Stimulated activated CD4-positive, alpha-beta T cell treated with anti-CD3 and anti-CD28 coated beads, Interleukin-15, amount 100 ng/mL, for 24 hours (primary cell): ENCODE results near the gene ZNF394.

Experiments
- DNase-seq: peaks from one replicate; pipeline ENCODE4 v3.0.0-alpha.2; 2020

The ZNF394 gene

DNA sequence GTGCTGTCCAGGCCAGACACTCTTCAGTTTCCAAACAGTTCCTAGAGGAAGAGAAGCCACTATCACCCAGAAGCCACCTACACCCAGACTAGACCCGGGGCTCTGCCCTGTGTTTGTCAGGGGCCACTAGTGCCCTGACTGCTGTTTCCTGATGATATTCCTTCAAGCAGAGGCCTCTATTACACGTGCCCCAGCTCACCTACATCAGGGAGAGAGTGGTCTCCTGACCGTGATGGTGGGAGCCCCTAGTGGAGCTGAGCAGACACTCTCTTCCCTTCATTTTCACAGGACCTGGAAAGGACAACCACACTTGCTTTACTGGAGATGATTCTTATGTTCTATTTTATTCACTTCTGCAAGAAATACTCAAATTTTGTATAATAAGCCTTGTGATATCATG lies 9.2 kb downstream of the ZNF394 start:
- DNase-seq, result no peak

DNA sequence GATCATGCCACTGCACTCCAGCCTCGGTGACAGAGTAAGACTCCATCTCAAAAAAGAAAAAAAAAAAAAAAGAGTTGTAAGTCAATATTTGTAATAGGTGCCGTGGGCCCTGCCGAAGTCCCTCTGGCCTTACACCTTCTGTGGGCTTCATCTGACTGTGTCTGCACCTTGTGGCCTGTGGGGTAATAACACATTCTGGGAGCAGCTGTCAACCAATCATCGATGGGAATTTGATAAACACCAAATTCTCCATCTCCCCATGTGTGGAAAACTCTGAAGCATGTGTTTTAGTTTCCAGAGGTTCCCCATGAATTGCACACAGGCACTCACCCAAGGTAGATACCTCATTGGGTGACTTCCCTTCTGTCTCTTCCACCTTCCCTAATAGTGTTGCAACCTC lies 10.8 kb downstream of the ZNF394 start:
- DNase-seq, result no peak

DNA sequence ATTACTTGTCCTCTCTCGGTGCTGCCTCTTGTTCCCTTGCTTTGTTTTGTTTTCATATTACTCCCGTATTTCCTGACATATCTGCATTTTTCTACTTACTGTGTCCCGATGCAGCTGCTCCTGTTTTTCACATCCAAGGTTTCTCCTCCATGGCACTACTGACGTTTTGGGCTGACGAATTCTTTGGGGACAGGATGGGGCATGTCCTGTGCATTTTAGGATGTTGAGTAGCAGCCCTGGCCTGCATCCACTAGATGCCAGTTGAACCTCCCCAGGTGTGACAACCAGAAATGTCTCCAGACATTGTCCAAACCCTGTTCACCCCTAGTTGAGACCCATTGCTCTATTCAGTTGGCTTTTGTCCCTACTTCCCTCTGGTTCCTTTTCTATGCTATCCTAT lies 15.0 kb downstream of the ZNF394 start:
- DNase-seq, result no peak

DNA sequence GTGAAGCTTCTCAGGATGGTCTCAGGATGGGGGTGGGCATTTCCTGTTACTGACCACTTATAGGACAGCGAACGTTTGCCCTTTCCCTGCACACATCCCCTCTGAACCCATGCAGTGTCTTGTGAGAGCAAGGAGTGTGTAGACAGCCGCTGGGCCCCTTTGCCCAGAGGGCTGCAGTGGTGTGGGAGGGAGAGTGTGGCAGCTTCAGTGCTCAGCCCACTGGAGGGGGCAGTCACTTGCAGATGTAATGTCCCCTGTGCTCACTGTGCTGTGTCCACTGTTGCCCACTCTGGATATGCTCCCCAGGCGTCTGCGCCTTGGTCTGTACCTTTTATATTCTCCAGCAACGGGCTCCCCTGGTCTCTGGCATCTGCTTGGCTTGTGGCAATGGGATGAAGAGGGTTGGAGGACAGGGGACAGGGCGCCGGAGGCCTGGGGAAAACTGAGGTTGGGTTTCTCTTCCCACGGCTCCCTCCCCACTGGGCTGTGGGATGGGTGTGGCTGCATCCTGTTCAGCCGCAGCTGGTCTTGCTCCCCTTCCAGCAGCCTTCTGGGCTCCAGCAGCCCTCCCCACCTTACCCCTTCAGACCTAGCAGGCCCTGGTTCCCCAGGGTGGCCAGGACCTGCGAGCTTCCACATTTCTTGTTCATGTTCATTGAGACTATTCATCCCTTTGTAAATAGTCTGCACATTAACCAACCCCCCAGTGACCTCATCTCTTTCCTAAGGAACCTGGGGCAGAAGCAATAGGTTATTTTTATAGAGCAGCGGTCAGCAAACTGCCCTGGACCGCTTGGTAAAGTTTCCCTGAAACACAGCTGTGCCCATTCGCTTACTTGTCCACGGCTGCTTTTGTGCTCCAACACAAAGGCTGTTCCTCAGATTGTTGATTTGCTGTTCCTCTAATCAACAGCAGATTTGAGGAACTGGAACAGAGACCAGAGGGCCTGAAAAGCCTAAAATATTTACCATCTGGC lies 21.3 kb downstream of the ZNF394 start:
- DNase-seq, result no peak

DNA sequence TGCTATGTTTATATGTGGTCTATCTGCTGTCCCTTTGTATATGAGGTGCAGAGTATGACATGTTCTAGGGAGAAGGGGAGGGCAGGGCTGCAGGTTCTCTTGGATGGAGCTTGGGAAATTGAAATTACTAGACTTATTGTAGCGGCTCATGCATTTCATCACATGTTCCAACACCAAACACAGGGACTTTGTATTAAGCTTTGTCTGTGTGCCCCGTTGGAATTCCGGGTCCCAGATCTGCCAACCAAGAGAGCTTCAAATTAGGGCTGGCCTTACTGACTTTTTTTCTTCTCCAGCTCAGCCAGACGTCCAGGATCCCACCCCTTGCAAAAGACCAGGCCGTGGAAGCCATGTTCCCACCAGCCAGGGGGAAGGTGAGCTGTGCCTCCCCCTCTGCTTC lies 24.0 kb downstream of the ZNF394 start:
- DNase-seq, result no peak

DNA sequence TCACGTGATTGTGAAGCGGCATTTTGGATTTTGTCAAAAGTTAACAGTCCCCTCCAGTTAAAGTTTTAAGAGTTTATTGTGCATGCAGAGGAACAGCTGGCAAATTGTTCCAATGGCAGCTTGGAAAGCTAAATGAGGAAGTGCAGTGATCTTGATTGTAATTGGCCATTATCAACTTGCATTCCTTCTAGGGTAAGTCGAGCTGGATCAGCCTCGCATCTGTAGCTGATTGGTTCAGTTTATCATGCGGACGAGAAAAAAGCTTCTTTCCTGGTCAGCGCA lies 26.8 kb downstream of the ZNF394 start:
- peak; percentile 26 for DNase-seq

DNA sequence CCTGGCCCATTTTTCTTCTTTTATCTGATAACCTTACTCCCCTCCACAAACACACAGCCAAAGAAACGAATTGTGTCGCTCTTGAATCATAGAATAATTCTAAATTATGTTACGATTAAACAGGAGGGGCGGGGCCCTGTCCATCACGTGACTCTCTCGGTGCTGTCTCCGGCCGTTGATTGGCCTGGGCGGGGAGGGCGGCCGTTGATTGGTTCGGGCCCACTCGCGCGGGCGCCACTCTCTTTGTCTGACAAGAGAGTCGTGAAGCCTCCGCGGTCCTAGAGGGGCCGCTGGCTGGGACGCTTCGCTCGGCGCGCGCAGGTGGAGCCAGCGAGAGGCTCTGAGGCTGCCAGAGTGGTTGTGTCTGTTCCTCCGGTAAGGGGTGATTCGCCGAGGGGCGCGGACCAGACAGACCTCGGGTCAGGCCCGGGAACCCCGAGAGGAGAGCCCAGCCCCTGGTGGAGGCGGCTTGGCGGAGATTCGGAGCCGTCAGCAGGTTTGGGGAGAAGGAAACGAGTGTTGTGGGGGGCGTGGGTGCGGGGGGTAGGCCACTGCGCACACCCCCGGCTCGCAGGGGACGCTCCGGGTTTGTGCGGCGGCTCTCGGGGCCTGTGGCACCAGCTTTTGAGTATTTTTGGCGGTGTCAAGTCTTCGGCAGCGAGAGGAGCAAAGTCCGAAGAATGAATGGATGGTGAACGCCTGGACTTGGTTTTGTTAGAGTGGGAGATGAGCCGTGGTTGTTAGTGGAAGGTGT lies 27.3 kb downstream of the ZNF394 start, which contains the start of gene ZNF789:
Gene ZNF789 (plus strand): TSS at position 330 of the 754 bp plus-strand sequence. CDS start 3,567 bp downstream, outside the sequence.
- DNase-seq, result peak; percentile 99

DNA sequence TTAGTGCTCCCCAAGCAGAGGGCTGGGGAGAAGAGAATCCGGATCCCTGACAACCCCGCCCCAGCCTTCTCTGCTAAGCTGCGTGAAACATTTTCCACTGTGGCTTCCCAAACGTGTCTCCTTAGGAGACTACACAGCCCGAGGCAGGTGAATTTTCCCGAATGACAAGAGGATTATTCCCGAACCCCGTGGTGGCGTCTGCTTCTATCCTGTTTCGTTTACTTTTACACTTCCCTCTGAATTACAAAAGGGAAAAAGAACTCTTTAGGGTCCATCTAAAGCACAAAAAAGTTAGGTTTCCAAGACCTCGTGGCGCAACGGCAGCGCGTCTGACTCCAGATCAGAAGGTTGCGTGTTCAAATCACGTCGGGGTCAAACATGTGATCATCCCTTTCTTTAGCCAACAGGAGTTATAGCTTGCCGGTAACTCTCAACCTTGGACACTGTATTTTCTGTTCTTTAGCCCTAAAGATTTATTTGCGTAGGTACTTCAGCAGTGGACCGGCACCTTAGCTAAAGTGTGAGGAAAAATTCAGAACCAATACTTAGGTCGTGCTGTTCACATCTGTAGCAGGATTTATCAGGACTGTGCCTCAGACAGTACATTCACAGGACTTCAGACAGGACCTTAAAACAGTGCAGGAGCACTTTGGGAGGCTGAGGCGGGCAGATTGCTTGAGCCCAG lies 30.6 kb downstream of the ZNF394 start:
- DNase-seq, result no peak

DNA sequence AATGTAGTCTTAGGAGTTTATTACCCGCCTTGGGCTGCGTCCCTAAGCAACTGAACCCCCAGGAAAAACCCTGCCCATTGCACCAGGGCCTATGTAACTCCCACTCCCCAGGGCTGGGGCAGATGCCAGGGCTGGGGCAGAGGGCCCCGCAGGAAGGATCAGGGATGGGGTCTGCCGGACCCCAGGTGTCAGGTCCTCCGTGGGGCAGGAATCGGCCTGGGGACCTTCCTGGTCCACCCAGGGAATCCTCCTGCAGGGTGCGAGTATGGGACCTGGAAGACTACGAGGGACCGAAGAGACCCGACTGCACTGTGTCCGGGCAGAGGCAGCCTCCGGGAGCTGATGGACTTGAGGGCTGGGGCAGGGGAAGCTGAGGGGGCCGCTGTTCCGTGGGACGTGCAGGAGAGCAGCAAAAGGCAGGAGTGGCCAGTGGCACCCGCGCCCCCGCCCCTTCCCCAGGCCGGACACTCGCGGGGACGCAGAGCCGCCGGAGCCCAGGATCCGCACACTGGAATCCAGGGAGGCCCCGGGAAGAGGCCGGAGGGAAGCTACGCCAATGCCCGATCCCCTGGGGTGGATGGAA lies 31.7 kb downstream of the ZNF394 start:
- DNase-seq, result no peak

DNA sequence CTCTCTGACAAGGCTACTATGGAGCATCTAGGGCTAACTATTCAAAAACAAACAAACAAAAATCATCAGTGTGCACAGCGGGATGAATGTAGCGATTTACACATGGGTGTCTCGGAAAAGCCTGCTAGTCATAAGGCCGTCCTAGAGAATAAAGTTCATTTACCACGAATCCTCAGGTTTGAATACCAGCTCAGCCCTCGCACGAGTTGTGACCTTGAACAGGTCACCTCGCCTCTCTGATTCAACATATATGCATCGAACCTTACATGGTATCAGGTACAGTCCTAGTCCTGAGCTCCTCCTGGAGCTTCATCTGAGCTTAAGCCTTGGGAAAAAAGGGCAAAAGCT lies 34.7 kb downstream of the ZNF394 start:
- no peak for DNase-seq

DNA sequence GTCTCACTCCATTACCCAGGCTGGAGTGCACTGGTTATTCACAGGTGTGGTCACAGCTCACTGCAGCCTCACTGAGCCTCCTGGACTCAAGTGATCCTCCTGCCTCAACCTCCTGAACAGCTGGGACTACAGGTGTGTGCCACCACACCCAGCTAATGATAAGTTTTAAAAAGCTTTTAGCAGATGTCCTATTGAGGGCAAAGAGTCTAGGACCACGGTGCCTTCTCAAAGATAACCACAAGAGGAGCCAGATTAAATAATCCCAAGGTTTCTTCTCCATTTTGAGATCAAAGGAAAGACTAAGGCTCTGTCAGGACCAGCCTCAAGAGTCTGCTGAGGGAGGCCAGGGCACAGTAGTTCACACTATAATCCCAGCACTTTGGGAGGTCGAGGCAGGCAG lies 38.9 kb downstream of the ZNF394 start:
- no peak for DNase-seq

DNA sequence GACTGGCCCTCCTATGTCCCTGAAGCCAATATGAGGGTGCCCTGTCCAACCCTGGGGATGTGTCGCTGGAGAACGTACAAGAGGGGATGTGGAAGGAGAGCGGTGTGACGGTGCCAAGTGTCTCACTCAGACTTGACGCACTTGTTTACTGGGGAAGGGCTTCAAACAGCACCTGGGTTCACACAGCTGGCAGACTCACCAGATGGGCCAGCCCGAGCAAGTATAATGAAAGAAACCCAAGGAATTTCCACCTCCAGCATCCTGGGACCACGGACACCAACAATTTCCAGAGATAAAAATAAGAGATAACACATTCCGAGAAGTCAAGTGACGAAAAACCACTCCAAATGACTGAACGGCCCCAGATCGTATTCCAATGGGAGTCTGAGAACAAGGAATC lies 39.4 kb downstream of the ZNF394 start:
- DNase-seq, result no peak

DNA sequence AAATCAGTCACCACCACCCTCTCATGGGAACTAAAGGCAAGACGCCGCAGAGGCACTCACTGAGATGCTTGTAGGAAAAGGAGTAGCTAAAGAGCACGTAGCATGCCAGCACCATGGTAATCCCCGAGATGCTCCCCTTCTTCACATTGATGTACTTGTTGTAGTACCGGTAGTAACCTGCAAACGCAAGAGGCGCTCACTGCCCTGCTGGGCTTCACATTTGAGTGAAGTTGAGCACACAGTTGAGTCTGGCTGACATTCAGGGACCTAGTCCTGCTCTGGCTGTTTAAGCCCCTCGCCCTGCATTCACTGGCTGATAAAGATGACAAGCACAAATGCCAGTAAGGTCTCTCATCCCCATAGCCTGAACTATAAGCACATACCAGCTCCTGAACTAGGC lies 41.0 kb downstream of the ZNF394 start:
- peak; percentile 51 for DNase-seq

DNA sequence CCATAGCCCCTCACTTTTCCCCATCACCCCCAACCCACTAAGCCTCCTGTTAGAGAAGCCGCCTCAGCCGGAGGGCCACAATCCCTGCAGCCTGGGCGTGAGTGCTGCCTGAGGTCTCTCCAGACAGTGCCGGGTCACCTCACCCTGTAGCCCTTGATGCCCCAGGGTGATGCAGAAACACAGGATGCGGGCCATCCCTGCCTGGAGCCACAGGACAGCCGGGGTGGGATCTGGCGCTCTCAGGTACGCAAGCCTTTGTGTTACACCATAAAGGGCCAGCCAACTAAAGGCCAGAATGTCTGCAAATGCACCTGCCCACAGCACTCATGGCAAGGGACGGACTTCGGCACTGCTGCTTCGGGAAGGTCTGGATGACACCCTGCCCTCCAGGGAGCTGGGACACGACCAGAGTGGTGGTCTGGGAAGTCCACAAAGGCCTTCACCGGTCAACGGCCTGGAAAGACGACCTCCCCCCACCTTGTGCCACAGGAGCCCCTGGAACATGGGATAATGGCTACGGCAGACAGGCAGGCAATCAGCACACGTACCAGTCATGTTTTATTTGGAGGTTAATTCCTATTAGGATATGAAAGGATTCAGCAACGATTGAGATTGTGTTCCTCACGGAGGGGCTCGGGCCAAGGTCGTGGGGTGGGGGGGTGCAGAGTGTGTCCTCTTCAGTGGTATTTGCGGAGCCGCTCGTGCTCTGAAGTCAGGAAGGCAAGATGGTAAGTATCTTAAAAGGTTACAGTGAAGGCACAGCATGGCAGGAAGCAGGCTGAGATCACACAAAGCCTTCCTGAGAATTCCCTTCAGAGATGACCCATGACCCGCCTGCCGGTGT lies 42.2 kb downstream of the ZNF394 start:
- no peak for DNase-seq

DNA sequence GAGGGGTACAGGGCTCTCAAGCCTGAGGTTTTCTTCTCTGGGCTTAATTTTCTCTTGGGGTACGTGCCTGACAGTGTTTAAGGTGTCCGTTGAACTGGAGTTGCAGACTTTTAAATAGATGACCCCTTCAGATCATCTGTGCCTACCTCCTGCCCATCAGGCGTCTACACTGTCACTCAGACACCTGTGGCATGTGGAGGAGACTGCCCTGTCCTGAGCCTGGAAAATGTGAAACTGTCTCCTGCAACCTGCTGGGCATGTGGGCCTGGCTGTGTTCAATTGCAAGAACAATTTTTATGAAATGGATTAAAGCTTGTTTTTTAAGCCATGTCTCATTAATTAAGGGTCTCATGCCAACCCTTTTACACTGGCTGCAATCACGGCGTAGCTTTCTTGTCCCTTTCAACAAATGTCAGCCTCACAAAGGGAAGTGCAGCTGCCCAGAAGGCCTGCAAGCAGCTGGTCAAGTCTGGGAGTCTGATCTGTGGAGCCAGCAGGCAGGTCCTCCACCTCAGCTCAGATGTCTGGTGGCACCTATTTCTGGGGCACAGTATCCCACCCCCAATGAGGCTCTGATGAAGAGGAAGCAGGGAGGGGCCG lies 42.9 kb downstream of the ZNF394 start:
- no peak for DNase-seq

DNA sequence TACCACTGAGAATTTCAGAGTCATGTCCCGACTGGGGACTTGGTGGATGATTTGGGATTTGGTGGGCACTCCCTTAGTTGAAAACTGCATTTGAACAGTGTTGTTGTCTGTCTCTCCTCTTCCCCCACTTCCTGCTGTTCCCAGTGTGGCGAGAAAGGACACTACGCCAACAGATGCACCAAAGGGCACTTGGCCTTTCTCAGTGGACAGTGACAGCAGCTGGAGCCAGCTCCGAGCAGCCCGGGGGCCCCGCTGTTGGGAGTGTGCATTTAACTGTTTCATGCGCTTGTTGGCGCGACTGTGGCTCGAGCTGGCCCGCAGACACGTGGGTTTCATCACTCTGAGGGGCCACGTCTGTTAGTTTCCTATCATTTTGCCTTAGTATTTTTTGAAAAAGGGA lies 43.8 kb downstream of the ZNF394 start:
- DNase-seq, result no peak

DNA sequence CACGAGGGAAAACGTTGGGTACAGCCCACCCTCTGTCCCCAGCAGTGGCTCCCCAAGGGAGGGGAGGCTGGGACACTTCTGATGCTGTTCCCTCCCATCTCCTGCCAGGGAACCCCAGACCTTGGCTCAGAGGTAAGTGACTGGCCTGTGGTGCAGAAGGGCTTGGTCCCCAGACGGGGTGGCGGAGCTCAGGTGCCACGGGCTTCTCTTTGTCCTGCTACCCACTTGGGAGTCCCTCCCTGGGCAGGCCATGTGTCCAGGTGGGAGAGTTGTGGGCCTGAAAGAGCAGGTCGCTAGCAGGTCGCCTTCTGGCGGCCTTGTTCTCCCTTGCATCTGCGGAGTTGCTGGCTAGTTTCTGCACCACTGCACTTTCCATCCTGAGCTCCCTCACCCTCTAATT lies 44.2 kb downstream of the ZNF394 start:
- DNase-seq, result no peak

DNA sequence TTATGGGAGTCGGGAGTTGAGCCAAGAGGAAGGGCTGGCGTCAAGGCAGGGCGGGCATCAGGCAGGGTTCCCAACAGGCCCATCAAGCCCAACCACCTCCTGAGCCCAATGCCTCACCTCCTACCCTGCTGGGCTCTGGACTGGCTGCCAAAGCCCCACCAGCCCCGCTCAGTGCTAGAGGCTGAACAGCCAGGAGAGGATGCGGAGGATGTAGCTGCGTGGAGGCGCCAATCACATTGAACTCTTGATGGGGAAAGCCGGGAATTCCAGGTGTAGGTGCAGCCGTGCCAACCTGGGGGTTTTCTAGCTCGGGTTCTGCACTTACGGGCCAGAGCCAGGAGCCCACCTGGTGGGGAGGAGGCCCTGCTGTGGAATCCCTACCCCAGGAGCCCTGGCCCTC lies 47.0 kb downstream of the ZNF394 start:
- no peak for DNase-seq

DNA sequence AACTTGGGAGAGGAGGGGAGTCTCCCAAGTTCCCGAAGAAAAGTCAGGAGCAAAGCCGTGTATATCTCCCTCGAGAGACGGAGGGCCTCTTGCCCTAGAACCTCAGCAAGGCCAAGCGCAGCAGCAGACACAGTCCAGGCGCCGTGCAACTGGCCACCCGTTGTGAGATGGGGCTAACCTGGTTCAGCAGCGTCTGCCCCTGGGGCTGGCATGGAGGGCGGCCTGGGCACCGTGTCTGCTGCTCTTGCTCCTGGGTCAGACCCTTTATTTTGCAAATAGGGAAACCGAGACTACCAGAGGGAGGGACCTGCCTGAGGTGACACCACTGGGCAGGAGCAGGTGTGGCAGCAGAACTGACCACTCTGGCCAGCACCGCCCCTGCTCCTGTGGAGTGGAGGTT lies 47.5 kb downstream of the ZNF394 start:
- DNase-seq, result no peak

DNA sequence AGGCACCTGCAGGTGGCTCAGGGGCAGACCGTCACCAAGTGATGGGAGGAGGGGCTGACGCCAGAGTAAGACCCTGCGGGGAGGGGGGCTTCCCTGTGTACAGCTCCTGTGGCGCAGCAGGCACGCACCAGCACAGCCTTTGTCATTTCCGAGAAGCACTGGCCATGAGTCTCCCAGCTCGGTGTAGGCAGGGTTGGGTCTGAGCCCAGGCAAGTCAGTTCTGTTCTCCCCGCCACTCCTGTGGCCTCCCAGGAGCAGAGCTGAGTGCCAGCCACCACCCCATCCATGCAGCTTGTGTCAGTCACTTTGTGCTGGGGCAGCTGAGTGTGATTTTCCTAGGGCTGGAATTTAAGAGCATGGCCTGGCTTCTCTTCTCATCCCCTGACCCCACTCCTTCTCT lies 48.1 kb downstream of the ZNF394 start:
- no peak for DNase-seq

DNA sequence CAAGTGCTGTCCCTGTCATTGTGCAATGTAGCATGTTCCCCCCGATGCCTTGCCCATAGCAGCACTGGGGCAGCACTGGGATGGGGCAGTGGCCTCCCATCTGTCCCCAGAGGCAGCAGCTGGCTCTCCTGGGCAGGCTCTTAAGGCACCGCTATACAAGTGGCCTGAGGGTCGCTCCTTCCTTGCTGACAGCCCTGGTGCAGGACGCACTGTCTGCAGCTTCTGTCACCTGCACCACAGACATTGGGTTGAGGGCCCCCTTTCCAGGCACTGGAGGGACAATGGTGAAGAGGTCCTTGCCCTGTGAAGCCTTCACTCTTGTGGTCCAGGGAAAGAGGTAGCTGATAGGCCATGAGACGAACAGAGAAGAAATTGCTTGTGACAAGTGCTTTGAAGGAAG lies 50.8 kb downstream of the ZNF394 start:
- no peak for DNase-seq

DNA sequence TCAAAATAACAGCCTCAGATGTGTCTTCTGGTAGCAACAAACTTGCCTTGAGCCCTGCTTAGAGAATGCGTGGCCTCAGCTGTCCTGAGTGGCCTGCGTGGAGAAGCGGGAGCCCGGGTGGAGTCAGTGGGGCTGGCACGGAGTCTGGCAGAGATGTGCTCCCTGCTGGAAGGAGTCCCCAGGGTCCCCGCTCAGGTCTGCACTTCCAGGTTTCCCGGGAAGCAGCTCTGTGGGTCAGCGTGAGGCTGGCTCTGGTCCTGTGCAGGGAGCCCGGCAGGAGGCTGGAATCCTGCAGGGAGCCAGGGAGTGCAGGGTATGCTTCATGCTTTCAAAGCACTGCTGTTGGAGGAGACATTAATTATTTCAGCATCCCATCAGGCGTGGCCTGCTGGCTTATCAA lies 51.2 kb downstream of the ZNF394 start:
- no peak for DNase-seq
